NCI-H1105 treated with DMSO at 0.1 percent for 48 hours (cell line): ENCODE data around the gene ERCC1.
"Not testable (repeated sequence)": the region's sequence is repeated elsewhere in the genome, so short reads cannot be mapped to it uniquely, and the experiment has no call there.

Experiments used
- DNase-seq: peaks from one replicate; lab custom pipeline; 2025; lab: John Stamatoyannopoulos, UW

Gene ERCC1

DNA sequence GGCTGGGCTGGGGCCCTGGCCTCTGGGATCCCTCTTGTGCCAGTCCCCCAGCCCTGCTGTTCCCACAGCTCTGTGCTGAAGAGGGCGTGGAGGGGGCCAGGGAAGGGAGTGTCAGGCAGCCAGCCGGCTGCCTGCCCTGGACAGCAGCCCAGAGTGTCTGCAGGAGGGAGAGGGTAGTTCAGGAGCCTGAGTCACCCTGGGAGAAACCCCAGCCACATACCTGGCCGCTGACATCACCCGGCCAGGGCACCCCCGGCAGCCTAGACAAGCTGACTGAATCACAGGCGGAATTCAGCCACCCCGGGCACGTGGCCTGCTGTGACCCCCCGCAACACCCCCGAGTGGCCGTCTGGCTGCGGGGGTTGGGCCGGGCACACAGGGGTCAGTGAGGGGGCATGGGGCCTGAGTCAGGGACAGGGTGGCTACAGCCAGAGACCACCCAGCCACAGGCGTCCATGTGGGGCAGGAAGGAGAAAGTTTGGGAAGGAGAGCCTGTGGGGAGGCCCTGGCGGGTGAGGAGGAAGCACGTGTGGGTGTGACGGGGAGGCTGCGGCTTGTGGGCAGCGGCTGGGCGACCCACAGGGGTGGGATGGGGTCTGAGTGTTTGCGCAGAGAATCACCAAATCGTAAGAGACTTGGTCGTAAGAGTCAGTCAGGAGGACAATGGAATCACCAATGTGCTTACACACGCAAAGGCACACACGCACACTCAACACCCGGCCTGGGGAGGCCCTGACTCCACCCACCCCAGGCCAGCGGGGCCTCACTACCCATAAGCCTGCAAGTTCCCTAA, 32.2 kb upstream of the ERCC1 start:
- DNase-seq, result peak; percentile 18

DNA sequence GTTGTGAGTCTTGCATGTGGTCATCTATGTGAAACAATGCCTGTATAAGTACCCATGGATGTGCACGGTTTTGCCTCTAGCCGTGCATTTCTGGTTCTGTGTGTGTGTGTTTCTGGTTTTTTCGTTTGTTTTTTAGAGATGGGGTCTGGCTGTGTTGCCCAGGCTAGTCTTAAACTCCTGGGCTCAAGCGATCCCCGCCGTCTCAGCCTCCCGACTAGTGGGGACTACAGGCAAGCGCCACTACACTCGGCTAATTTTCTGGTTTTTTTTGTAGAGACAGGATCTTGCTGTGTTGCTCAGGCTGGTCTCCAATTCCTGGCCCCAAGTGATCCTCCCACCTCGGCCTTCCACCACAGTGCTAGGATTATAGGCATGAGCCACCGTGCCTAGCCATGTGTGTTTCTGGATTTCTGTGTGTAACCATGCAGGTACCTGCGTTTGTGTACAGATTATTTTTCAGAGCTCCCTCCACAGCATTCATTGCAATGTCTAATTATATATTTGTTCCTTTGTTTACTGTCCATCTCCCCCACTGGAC, 28.2 kb upstream of the ERCC1 start:
- no peak for DNase-seq

DNA sequence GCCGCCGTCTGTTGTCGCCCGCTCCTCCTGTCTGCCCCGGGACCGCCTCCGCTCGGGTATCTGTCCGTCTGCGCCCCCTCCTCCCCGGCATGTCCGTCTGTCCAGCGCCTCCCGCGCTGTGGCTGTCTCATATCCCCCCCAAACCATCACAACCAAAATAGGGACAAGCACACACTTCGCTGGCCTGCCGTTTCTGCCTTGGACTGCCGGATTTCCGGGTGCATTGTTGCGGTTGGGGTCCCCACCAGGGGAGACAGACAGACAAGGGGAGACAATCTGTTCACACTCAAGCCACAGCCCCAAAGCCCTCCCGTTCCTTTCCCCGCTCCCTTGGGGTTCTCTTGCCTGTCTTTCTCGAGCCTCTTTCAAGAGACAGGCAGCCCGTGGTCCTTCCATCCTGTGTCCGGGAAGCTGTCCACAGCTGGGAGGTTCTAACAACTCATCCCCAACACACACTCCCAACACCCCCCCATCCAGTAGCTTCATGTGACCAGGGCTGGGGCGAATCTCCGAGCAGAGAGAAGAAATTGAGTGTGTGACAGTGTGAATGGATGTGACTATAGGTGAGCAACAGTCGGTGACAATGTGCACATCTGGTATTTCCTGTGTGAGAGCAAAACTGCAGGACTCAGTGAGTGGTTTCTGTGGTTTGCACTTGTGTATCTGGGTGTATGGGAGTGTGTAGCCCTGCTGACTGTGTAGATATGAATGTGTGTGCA, 27.6 kb upstream of the ERCC1 start:
- no peak for DNase-seq

DNA sequence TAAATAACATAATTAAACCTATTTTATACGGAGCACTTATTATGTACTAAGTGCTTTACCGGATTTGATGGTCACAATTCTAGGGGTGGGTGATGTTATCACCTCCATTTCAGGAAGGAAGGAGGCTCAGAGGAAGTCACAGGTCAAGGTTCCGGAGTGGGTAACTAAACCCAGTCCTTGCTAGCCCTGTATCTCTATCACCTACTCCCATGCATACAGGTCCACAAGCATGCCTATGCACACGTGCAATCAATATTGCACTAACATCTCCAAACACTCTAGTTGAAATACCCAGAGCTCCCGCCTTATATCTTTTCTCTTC, 26.3 kb upstream of the ERCC1 start:
- no peak for DNase-seq

DNA sequence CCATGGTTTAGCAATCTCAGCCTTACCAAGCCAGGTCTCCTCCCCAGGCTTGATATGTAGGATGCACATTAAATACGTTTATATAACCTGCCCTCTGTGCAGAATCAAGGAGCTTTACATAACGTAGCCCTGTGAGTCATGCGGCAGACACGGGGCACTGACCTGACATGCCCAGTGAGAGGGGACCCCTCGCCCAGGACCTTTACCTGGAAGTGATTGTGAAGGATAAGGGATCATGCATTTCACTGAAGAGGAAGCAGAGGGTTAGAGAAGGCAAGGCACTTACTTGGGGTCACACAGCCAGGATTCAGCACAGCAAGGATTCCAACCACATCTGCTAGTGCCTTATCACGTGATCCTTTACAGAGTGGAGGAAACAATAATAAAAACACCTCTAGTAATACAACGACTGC, 25.2 kb upstream of the ERCC1 start:
- DNase-seq, result no peak

DNA sequence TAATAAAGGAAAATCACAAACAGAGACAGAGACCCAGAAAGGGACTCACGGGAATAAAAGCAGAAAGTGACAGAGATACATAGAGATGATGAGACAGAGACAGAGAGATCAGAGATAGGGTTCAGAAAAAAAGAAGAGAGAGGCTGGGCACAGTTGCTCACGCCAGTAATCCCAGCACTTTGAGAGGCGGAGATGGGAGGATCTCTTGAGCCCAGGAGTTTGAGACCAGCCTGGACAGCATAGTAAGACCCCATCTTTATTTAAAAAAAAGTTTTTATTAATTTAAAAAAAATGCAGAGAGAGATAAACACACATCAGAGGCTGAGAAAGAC, 24.7 kb upstream of the ERCC1 start:
- no peak for DNase-seq

DNA sequence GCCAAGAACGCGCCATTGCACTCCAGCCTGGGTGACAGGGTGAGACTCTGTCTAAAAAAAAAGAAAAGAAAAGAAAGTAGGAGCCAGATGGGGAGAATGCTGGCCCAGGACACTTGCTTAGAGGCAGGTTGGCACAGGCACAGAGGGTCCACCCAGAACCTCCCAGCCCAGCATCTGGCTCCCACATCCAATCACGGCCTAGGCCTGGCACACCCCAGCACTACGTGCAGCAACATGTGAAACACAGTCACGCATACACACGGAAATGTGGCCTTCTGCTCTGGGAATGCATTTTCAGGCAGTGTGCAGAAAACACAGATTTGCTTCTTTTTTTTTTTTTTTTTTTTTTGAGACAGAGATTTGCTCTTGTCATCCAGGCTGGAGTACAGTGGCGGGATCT, 23.2 kb upstream of the ERCC1 start:
- no peak for DNase-seq

DNA sequence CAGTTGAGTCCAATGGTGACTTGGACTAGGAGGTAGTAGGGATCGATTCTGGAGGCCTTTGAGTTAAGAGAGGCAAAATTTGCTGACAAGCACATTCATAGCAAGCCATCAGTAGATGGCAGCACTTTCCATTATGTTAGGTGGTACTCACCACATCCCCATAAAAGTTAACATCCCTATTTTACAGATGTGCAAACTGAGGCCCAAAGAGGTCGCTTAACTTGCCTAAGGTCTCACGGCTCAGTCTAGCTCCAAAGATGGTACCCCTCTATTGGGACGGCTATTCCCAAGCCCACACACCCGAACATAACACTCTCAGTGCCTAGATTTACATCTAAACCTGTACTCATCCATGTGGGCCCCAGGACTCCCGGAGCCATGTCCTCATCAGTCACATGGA, 22.6 kb upstream of the ERCC1 start:
- no peak for DNase-seq

DNA sequence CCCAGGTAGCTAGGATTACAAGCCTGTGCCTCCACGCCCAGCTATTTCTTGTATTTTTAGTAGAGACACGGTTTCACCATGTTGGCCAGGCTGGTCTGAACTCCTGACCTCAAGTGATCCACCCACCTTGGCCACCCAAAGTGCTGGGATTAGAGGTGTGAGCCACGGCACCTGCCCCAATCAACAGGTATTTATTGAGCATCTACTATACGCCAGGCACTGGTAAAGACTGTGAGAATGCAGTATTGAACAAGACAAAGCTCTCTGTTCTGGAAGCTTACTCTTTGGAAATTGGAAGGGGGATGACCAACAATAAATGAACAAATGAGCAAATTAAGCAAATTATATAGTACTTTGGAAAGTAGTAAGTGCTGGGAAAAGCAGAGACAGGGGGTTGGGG, 21.4 kb upstream of the ERCC1 start:
- no peak for DNase-seq

DNA sequence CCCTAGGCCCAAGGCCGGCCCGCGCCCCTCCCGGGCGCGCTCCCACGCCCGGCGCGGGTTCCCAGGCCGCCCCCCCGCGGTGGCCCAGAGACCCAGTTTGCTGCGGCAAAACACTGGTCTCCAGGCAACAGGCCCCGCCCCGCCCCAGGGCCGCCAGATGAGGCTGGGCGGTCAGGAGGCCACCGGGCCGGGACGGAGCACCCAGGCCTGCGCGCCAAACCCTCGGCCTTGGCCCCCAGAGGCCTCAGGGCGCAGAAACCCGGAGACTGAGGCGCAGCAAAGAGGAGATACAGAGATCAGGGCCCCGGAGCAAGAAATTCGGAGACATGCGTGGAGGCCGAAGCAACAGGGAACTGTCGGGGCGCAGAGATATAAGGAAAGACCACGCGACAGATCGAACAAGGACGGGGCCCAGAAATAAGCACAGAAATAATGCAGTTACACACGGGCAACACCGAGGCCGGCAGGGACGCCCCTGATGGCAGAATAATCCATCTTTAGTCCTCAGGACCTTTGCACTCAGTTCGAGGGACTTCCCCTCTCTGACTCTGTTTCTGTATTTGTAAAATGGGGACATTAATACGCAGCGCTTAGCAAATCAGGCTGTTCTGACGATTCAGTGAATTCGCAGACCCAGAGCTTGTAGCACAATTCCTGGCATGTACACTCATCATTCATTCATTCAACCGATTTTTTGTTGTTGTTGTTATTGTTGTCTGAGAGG, 20.8 kb upstream of the ERCC1 start:
- DNase-seq, result peak; percentile 51

DNA sequence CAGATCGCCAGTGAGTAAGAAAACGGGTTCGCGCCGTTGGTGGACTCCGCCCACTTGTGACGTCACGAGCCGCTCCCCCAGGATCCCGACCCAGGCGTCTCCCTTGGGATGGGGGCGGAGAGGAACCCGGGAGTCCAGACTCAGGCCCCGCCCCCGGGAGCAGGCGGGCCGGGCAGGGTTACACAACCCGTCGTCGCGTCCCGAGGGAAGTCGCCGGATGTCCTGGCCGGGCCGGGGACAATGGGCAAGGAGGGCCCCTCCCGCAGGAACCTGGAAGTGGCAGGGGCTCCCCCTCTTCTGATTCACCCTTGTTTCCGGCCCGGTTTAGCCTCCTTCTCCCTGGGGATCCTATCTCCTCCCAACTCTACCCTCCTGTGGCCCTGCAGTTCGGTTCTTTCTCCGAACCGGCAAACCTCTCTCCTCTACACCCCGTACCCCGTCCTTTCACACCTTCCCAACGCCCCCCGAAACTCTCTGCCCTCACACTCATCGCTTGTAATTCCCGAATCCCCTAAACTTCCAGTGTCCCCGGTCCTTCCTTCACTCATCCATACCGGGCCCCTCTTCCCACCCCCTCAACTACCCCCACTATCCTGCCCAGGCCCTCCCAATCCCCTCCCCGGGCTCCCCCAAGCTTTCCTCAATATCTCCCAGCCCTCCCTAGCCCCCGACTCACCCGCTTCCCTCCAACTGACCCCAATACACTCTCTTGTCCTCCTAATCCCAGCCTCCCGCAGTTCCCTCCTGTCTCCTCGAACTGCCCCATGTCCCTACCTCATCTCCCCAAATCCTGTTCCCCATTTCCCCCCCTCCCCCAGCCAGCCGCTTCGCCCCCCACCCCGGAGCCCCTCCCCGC, 20.0 kb upstream of the ERCC1 start:
- DNase-seq, result peak; percentile 66

DNA sequence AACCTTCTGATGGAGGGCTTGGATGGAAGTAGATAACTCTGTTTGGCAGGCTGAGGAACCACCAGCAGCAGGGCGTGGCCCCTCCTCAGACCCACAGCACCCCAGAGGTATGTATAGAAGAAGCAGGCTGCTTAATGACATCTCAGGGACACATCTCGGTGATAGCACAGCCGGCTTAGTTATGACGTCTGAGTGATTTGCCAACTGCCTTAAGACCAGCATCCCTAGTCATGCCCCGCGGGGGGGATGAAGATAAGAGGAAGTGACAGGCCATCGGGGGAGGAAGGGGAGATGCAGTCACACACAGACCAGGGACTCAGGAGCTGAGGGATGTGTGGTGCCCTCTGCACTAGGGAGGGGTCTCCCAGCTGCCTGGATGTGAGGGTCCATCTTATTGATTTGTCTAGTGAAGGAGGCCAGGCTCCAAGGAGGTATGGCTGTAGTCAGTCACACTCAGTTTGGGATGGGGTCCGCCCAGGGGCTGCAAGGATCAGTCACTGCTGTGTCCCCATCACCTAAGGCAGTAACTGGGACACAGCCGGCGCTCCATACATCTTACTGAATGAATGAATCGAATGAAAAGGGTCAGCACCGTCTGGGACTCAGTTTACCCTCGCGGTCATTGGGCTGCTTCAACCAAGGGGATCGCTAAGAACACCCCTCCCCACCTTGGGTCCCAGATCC, 19.2 kb upstream of the ERCC1 start:
- DNase-seq, result no peak

DNA sequence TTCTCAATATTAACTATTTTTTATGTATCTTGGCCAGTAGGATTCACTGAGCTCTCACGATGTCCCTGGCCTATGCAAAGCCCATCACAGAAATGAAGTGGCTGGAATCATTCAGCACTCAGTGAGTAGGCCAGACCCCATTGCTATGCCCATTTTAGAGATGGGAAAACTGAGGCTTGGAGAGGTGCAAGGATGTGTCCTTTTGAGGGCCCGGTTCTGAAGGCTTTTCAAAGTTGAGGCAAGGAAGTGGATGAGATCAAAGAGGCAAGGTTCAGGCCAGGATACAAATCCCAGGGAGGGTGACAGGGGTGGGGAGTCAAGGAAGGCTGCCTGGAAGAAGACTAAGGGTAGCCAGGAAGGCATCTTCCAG, 18.7 kb upstream of the ERCC1 start:
- no peak for DNase-seq

DNA sequence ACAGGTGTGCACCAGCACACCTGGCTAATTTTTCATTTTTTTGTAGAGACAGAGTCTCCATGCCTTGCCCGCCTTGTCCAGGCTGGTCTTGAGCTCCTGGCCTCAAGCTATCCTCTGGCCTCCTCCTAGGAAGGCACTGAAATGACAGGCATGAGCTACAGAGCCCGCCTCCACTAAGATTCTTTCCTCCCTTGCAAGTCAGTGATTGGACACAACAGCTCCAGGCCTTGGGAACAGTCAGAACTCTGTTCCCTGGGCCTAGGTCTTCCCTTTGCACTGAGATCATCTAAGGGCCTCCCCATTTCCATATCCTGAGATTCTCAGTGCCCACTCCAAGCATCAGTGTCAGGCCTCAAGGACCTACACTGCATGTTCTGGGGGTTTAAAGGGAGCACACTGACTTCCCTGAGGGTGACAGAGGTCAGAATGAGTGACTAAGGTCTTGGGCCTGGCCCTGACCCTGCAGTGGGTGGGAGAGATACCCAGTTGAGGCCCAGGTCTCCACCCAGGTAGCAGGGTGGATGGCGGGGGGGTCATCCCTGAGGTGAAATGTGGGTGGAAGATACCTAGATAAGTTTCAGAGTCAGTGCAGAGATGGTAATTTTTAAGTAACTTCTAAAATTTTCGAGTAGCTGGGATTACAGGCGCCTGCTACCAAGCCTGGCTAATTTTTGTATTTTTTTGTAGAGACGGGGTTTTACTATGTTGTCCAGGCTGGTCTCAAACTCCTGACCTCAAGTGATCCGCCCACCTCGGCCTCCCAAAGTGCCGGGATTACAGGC, 17.3 kb upstream of the ERCC1 start:
- no peak for DNase-seq

DNA sequence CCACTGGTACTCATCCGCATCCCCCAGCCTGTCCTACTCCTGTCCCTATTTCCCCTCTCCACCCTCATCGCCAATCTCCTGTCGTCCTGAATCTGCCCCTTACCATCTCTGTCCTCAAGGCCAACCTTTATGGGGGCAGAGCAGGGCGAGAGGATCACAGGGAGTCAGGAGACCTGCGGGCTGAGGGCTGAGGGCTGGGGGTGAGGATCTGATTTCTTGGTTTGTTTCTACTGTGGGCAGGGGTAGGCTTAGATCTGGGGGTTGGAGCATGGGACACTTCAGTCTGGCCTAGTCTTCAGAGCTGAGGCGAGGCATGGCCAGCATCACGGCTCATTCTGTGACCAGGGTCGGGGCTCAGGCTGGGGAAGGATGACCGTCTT, 16.5 kb upstream of the ERCC1 start:
- no peak for DNase-seq

DNA sequence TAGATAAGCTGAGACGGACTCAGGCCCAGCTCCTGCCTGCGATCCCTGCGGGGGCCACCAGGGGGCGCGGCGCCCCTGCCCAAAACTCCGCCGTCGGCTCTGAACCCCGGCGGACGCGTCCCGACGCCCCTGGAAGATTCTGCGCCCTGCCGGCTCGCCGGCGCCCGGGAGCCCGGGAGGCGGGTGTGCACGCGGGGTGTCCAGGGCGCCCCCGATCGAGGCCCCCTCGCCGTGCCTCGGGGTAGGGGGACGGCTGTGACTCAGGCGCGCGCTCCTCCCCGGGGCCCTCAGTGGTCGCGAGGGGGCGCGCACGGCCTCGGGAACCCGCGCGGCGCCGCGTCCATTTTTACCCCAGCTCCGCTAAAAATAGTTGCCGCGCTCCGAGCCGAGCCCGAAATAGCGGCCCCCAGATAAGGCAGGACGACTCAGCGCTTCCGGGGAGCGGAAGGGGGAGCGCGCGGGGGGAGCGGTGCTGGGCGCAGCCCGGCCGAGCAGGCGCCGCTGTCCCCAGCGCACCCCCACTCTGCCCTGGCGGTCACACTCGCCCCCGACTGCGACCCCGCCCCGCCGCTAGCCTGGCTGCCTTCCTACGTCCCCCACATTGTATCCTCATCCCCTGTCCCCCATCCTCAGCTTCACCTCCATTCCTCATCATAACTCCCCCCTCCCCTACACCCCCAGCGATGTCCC, 16.0 kb upstream of the ERCC1 start:
- DNase-seq, result peak; percentile 77

DNA sequence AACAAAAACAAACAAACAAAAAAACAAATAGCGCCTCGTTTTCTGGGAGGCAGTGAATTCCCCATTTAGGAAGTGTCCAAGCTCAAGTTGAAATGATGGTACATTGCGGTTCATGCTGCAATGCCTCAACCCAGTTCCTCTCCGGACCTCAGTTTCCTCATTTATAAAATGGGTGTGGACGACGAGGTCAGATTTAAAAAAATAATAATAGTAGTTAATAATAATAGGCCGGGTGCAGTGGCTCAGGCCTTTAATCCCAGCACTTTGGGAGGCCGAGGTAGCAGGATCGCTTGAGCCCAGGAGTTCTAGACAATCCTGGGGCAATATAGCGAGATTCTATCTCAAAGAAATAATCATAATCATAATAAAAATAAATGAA, 15.5 kb upstream of the ERCC1 start:
- DNase-seq, result no peak

DNA sequence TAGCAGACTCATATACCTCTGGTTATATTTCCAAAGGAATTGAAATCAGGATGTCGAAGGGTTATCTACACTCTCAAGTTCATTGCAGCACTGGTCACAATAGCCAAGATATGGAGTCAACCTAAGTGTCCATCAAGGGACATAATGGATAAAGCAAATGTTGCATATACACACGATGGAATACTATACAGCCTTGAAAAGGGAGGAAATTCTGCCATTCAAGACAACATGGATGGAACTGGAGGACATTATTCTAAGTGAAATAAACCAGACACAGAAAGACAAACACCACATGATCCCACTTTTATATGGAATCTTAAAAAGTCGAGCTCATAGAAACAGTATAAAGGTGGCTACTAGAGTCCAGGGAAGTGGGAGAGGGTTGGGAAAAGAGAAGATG, 13.6 kb upstream of the ERCC1 start:
- DNase-seq, result no peak

DNA sequence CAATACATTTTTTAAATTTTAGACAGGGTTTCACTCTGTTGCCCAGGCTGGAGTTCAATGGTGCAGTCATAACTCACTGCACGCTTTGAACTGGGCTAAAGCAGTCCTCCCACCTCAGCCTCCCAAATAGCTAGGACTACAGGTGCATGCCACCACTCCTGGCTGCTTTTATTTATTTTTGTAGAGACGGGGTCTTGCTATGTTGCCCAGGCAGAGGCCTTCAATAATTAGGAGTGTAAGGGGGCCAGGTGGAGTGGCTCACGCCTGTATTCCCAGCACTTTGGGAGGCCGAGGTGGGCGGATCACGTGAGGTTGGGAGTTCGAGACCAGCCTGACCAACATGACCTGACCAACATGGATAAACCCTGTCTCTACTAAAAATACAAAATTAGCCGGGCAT, 8.8 kb upstream of the ERCC1 start:
- not testable (repeated sequence) for DNase-seq

DNA sequence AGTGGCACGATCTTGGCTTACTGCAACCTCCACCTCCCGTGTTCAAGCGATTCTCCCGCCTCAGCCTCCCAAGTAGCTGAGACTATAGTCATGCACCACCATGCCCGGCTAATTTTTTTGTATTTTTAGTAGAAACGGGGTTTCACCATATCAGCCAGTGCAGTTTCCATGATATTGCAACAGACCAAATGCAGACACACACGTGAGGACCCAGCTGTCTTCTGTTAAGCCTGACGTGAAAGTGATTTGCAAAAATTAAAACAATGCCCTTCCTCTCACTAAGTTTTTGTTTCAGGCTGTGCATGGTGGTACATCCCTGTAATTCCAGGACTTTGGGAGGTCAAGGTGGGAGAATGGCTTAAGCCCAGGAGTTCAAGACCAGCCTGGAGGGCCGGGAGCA, 7.3 kb upstream of the ERCC1 start:
- DNase-seq, result not testable (repeated sequence)
